ENCODE results near the gene ZC3H14.

Gene ZC3H14

DNA sequence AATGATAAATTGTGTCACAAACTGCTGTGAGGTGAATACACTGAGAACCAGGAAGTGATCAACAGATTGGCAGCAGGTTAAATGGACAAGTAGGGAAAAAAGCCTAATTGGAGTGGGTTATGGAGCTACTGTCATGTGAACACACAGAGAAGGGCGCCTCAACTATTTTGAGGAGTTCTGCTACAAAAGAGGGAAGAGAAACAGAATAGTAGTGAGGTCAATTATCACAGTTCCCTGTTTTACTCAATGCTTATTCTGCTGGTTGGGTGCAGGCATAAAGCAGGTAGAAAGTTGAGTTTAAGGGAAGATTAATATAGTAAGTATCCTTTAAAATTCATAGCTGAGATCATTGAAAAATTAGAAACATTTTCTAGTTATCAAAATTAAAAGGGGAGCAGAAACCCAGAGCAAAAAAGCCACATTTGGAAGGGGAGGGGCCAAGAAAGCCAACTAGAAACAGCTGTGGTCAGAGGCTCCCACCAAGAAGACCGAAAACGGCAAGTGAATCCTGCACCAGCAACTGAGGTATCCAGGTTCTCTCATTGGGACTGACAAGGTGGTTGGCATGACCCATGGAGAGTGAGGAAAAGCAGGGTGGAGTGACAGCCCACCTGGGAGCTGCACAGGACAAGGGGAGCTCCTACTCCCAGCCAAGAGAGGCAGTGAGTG is 105.7 kb downstream of the ZC3H14 start:
- in situ Hi-C loops (cut with HindIII; ENCODE audit: low pct_ligation_motif_present, low sequenced_read_pairs), result no loop called here
- TF ChIP-seq, protein P1, sequence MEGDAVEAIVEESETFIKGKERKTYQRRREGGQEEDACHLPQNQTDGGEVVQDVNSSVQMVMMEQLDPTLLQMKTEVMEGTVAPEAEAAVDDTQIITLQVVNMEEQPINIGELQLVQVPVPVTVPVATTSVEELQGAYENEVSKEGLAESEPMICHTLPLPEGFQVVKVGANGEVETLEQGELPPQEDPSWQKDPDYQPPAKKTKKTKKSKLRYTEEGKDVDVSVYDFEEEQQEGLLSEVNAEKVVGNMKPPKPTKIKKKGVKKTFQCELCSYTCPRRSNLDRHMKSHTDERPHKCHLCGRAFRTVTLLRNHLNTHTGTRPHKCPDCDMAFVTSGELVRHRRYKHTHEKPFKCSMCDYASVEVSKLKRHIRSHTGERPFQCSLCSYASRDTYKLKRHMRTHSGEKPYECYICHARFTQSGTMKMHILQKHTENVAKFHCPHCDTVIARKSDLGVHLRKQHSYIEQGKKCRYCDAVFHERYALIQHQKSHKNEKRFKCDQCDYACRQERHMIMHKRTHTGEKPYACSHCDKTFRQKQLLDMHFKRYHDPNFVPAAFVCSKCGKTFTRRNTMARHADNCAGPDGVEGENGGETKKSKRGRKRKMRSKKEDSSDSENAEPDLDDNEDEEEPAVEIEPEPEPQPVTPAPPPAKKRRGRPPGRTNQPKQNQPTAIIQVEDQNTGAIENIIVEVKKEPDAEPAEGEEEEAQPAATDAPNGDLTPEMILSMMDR (IDR thresholded peaks at IDR 0.05; ENCODE audit: low read depth, low read length, missing control alignments), result no peak
- H3K27ac ChIP-seq, result no peak overlapping the region
- H3K36me3 ChIP-seq (replicated peaks), result no peaks in the 10 kb centered on the region
- DNase-seq, result no peak
- H3K27me3 ChIP-seq (replicated peaks), result no peaks in the 10 kb centered on the region
- no peak overlapping the region for H3K4me3 ChIP-seq (ENCODE audit: low read depth, low read length)

DNA sequence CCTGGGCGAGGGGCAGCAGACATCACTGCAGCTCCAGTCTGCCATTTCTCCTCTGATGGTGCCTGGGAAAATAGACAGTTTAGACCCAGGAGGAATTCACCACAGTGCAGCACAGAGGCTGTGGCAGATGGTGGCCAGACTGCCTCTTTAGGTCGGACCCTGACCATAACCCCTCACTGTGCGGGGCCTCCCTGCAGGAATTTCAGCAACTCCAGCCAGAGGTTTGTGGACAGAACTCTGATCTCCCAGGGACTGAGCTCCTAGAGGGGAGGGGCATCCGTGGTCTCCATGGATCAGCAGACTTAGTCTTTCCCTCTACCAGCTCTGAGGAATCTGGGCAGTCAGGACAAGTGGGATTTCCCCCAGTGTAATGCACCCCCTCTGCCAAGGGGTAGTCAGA is 106.5 kb downstream of the ZC3H14 start:
- Histone ChIP-seq H3K36me3 (replicated peaks) (no peaks in the 10 kb centered on the region), H3K27ac (no peak overlapping the region), H3K4me3 (ENCODE audit: low read depth, low read length) (no peak overlapping the region), H3K27me3 (replicated peaks) (no peaks in the 10 kb centered on the region)
- DNase-seq, result no peak
- TF ChIP-seq, protein P1 (IDR thresholded peaks at IDR 0.05; ENCODE audit: low read depth, low read length, missing control alignments), result no peak
- in situ Hi-C loops (cut with HindIII; ENCODE audit: low pct_ligation_motif_present, low sequenced_read_pairs), result no loop called here

Data from brain microvascular endothelial cell (primary cell).